Epithelial cell of esophagus (primary cell): ENCODE measurements around the gene CDH22.

Source experiments
- DNase-seq: peaks from one replicate; pipeline ENCODE4 v3.0.0; 2010; ENCODE audit warnings: low read depth
- H3K4me3 ChIP-seq: 2 replicates; pipeline ENCODE4 v1.5.1; 2011; ENCODE audit warnings: mild to moderate bottlenecking, low read length, control low read depth
- TF ChIP-seq, protein P1 (sequence below): IDR thresholded peaks from 2 replicates; pipeline ENCODE4 v1.5.1; 2011; ENCODE audit warnings: low read depth, mild to moderate bottlenecking, low read length, control low read depth, inconsistent platforms; ENCODE audit not compliant: insufficient read depth; ENCODE audit errors: missing control alignments

The CDH22 gene

DNA sequence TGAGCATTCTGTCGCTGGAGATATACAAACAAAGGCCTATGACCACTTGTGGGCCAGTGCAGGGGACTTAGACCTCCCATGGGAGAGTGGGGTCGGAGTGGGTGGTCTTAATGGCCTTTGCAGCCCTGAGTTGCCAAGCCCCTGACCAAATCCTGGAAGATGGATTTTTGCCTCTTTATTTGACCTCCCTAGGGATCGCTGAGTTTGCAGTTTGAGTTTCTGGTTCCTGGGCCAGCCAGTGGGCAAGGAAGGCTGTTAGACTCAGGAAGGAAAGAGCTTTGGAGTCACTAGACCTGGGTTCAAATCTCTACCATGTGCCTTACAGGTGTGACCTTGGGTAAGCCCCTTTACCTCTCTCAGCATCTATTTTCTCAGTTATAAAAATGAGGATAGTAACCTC, 96.0 kb downstream of the CDH22 start:
- TF ChIP-seq, protein P1, sequence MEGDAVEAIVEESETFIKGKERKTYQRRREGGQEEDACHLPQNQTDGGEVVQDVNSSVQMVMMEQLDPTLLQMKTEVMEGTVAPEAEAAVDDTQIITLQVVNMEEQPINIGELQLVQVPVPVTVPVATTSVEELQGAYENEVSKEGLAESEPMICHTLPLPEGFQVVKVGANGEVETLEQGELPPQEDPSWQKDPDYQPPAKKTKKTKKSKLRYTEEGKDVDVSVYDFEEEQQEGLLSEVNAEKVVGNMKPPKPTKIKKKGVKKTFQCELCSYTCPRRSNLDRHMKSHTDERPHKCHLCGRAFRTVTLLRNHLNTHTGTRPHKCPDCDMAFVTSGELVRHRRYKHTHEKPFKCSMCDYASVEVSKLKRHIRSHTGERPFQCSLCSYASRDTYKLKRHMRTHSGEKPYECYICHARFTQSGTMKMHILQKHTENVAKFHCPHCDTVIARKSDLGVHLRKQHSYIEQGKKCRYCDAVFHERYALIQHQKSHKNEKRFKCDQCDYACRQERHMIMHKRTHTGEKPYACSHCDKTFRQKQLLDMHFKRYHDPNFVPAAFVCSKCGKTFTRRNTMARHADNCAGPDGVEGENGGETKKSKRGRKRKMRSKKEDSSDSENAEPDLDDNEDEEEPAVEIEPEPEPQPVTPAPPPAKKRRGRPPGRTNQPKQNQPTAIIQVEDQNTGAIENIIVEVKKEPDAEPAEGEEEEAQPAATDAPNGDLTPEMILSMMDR: no peak
- DNase-seq: no peak
- H3K4me3 ChIP-seq: no peak overlapping the region

DNA sequence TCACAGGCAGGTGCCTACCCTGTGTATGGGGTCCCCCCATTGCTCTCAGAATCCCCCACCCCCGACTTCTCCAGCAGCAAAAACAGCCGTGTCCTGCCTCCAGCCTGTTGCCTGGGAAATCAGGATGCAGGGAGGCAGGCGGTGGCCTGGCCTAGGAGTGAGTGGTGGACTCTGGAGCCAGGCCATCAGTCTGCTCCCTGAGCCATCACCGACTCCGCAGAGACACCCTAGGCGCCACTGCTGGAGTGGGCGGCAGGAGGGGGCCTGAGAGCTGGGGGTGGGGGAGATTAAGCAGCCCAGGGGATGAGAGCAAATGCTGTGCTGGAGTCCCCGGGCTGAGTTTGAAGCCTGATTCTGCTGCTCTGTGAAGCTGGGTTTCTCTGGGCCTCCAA, 97.0 kb downstream of the CDH22 start:
- no peak overlapping the region for H3K4me3 ChIP-seq
- DNase-seq: no peak
- TF ChIP-seq, protein P1: no peak

DNA sequence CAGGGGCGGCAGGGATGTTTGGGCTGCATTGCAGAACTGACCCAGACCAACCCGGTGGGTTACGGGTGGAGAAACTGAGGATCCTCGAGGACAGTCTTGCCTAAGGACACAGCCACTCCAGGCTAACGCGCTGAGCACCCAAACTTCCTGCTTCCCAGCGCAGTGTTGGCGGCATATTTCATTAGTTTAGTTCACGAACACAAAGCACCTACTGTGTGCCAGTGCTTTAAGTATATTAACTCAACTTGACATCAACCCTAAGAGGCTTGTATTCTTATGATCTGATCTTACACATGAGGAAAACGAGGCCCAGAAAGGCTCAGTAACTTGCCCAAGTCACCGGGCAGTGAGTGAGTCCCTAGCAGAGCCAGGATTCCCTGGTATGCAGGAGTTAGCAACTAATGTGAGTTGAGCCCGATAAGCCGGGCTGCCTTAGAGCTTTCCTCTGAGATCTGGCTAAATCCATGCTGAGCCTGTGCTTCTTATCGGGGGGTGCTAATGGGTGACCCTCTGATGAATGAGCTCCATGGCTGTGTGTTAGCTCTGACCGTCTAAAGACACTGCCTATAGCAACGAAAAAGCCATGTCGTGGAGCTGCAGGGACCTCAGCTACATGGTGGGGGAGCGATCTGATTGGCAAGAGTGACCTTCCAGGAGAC, 97.5 kb downstream of the CDH22 start:
- TF ChIP-seq, protein P1: no peak
- DNase-seq: no peak
- no peak overlapping the region for H3K4me3 ChIP-seq

DNA sequence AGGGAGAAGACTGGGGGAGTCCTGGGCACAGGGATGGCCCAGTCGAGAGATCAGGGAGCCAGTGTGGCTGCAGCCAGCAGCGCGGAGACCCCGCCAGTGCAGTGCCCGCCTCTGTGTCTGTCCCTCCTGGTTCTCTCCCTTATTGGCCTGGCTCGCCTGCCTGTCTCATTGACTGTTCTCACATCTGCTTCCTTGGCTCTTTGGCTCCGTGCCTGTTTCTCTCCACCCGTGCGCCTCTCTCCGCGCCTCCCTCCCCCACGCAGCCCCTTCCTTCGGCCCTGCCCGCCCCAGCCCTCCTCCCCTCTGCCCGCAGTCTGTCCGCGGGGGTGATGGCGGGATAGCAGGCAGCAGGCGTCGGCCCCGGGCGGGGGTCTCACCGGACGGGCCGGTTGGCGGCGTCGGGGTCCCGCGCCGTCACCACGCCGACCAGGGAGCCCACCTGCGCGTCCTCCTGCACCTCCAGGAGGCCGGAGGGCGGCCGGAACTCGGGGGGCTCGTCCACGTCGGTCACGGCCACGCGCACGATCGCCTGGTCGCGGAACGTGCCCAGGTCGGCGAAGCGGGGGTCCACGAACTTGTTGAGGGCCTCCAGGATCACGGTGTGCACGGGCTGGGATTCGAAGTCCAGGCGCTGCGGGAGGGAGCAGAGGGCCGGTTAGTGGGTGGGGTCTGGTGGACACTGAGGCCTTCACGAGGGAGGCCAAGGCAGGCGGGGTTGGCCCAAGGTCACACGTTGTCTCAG, 98.2 kb downstream of the CDH22 start:
- H3K4me3 ChIP-seq: no peak overlapping the region
- TF ChIP-seq, protein P1: no peak
- DNase-seq: no peak

DNA sequence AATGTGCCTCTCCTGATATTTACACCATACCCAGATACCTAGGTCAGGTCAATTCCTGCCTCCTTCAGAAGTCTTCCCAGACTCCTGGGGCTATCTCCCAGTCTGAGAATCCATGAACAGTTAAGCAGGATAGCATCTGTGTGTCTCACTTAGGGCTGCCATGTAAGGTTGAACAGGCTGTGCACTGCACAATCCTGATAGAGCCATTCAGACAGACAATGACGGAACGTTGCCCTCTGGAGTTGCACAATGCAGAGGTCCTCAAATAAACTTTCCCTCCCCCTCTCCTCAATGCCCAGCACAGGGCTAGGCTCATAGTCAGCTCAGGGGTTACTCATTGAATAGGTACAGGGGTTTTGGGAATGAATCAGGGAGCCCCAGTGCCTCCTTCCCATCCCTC, 100.5 kb downstream of the CDH22 start:
- no peak for DNase-seq
- no peak overlapping the region for H3K4me3 ChIP-seq
- TF ChIP-seq, protein P1: no peak

DNA sequence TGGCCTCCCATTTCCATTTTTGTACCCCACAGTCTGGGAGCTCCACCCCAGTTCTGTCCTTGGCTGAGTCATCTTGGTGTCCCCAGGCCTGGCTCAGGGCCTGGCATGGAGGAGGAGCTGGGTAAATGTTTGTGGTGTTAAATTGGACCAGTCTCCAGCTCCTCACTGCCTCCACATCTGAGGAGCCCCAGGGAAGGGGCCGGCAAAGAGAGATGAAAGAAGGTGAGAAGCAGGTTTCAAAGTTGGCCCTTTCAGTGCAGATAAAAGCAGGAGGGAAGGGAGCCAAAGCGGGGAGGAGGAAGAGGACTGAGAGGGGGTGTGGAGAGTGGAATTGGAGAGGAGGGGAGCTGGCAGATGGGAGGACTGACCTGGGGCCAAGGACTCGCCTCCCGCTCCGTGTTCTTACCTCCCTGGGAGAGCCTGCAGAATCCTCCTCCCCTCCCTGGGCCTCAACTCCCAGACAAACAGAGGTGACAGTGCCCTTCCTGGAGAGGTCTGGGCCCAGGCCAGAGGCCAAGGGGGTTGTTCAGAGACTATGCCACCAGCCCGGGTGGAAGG, 101.2 kb downstream of the CDH22 start:
- H3K4me3 ChIP-seq: no peak overlapping the region
- TF ChIP-seq, protein P1: no peak
- DNase-seq: no peak
